Measurements from ENCODE around the gene RICTOR. TPM values are rescaled to one million over a fixed set of nuclear protein-coding genes. Genes with fewer than 3 reads are reported as not detected.

The RICTOR gene
- total RNA-seq, 1 experiment from 2014 or later: 21.7 TPM

GRCh38 chr5:39079147-39079546, 4.9 kb upstream of the RICTOR start (continued):
- TF ChIP-seq REST (IDR thresholded peaks at IDR 0.05; ENCODE audit: low read depth): no peak
- no peak for TF ChIP-seq ZNF274 (IDR thresholded peaks at IDR 0.05; ENCODE audit: low read depth, low read length)
- TF ChIP-seq POLR2A (IDR thresholded peaks at IDR 0.05; ENCODE audit: borderline replicate concordance, extremely low read depth, insufficient read depth, insufficient read length): no peak
- TF ChIP-seq, protein P1, sequence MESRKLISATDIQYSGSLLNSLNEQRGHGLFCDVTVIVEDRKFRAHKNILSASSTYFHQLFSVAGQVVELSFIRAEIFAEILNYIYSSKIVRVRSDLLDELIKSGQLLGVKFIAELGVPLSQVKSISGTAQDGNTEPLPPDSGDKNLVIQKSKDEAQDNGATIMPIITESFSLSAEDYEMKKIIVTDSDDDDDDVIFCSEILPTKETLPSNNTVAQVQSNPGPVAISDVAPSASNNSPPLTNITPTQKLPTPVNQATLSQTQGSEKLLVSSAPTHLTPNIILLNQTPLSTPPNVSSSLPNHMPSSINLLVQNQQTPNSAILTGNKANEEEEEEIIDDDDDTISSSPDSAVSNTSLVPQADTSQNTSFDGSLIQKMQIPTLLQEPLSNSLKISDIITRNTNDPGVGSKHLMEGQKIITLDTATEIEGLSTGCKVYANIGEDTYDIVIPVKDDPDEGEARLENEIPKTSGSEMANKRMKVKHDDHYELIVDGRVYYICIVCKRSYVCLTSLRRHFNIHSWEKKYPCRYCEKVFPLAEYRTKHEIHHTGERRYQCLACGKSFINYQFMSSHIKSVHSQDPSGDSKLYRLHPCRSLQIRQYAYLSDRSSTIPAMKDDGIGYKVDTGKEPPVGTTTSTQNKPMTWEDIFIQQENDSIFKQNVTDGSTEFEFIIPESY (IDR thresholded peaks at IDR 0.05; ENCODE audit: extremely low read depth, insufficient replicate concordance, low read length): no peak

DNA sequence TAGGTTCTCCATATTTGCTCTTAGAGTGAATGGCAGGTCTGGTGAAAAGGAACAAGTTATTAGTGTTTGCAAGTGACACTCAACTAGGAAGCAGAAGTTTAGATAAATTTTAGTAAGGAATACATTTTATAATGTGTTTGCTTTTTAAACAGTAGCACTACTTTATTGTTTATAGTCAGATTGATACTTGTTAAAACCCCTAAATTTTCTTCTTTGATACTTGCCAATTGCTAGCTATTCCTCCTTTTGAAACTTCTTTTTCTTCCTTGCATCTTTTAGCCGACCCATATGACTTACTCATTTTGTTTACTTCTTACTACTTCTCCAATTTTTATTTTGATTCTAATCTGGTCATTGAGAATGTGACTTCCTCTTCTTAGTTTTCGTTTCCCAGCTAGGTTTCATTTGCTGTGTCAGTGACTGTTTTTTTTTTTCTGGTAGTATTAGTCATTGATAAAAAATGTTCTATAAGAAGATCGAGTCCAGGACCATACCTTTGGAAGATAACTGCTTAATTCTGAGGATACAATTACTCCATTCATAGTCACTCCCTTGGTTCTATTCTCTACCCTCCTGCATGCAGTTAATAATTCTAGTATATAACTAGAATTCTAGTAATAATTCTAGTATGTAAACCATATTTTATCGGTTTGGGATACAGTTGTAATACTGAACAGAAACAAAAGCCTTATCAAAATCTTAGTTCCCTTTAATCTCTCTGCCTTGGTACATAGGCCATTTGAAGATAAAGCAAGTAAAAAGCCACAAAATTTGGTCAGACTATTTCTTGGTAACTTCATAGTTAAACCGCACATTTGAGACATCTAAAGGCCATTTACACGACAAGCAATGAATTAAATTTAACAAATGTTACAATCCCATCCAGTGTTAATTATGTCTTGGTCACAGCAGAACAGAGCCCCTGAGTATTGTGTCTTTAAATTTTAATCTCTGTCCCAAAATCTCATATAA, 2.8 kb upstream of the RICTOR start:
- no peaks in the 10 kb centered on the region for H3K9me3 ChIP-seq (ENCODE audit: control insufficient read depth in 1 of 2, insufficient read depth in 1 of 2, low read depth in 1 of 2, low read length in 2 of 2)
- BruUV-seq (replicated peaks): no TSS peak
- peaks cover 16% of the 10 kb centered on the region for H3K79me2 ChIP-seq (ENCODE audit: insufficient read depth, low read length)
- H2AFZ ChIP-seq (ENCODE audit: low read depth, low read length, poor library complexity, severe bottlenecking): peak overlapping the region; percentile 62
- no peaks in the 10 kb centered on the region for H3K36me3 ChIP-seq (ENCODE audit: control insufficient read depth in 1 of 2, insufficient read depth in 2 of 2, low read length in 2 of 2)
- peak overlapping the region; percentile 44; the same call in 1 of the 2 replicates for H3K27ac ChIP-seq (ENCODE audit: low read depth, low read length)
- intact Hi-C loops (cut with micrococcal nuclease): loop anchor here (5.0 kb wide), 1 partner anchor 230 kb away; the partner anchor contains the start of gene OSMR
- peaks cover 7 to 50% of the 10 kb centered on the region in 2 experiments; a peak in 3 of 4 replicates for H3K4me1 ChIP-seq (ENCODE audit: control insufficient read depth in 1 of 2, insufficient read depth in 2 of 2, low read length in 2 of 2)
- CTCF ChIA-PET: no interaction called here
- H3K9me2 ChIP-seq (ENCODE audit: insufficient read depth): no peaks in the 10 kb centered on the region
- H3K27me3 ChIP-seq (ENCODE audit: insufficient read depth, low read length): no peaks in the 10 kb centered on the region
- peak overlapping the region; percentile 76 for H3K4me2 ChIP-seq (ENCODE audit: low read length)
- ATAC-seq: no peak
- RAD21 ChIA-PET (ENCODE audit: low non-redundant PET in 1 of 2, low total read pairs in 2 of 2, uncharacterized antibody in 2 of 2, unreplicated experiment in 2 of 2): no interaction called here
- H3K9ac ChIP-seq (ENCODE audit: low read length): peak overlapping the region; percentile 43
- TF ChIP-seq EZH2 (IDR thresholded peaks at IDR 0.05) (no peak), REST (IDR thresholded peaks at IDR 0.05; ENCODE audit: low read depth) (no peak), ZNF274 (IDR thresholded peaks at IDR 0.05; ENCODE audit: low read depth, low read length) (no peak), FOSL1 (IDR thresholded peaks at IDR 0.05; ENCODE audit: low read depth) (peak; percentile 62), CBX3 (IDR thresholded peaks at IDR 0.05; ENCODE audit: low read depth) (no peak), MAX (IDR thresholded peaks at IDR 0.05) (no peak), JUND (IDR thresholded peaks at IDR 0.05) (peak; percentile 52)
- TF ChIP-seq, protein P1 (IDR thresholded peaks at IDR 0.05; ENCODE audit: extremely low read depth, insufficient replicate concordance, low read length): no peak
- no peak for DNase-seq (ENCODE audit: low read depth, low spot score)
- H3K4me3 ChIP-seq (replicated peaks in 1 of 2; ENCODE audit: low read depth in 1 of 2, low read length in 2 of 2): peak overlapping the region; percentile 24 to 38
- POLR2A ChIA-PET: no interaction called here
- H4K20me1 ChIP-seq (ENCODE audit: insufficient read depth): no peaks in the 10 kb centered on the region
